Caco-2 (cell line): ENCODE data around the gene TENM3. TPM values are rescaled to one million over a fixed set of nuclear protein-coding genes. Genes with fewer than 3 reads are reported as not detected.

Experiments
- BruUV-seq: library from RNA; stranded (reverse); fragments of 400-500 nt; replicated peaks from 2 replicates; lab custom pipeline; 2021; lab: Mats Ljungman, UMichigan
- CTCF ChIA-PET: fragments of 300-600 bp; sonication (Branson Sonifier 250); formaldehyde crosslinking; loops from one replicate; lab custom pipeline; 2022; ENCODE audit warnings: antibody characterized with exemption; lab: Charles Lee
- POLR2A ChIA-PET: fragments of 300-600 bp; sonication (Branson Sonifier 250); formaldehyde crosslinking; loops from one replicate; lab custom pipeline; 2022; ENCODE audit warnings: antibody characterized with exemption; lab: Charles Lee
- DNase-seq, 2 experiments: peaks; one replicate each; pipeline versions ENCODE4 v3.0.0 to v3.0.0-alpha.2; 2020 to 2022
- H3K27me3 ChIP-seq: replicated peaks from 2 replicates; pipeline ENCODE4 v1.6.0; 2011; ENCODE audit warnings: low read length; ENCODE audit not compliant: control insufficient read depth, insufficient read depth
- H3K36me3 ChIP-seq: 2 replicates; pipeline ENCODE4 v1.5.1; 2011; ENCODE audit warnings: low read length; ENCODE audit not compliant: control insufficient read depth, insufficient read depth
- H3K4me1 ChIP-seq: fragments of 250-450 bp; sonication (Bioruptor Pico); 2 replicates; pipeline ENCODE4 v1.5.1; 2020; ENCODE audit warnings: mild to moderate bottlenecking
- H3K4me3 ChIP-seq: 2 replicates; pipeline ENCODE4 v1.5.1; 2011; ENCODE audit warnings: low read depth, mild to moderate bottlenecking, control low read depth, low read length
- H3K9me3 ChIP-seq: fragments of 250-450 bp; sonication (Bioruptor Pico); 2 replicates; pipeline ENCODE4 v1.5.1; 2020; ENCODE audit warnings: mild to moderate bottlenecking, moderate library complexity
- H3K27ac Mint-ChIP-seq: one replicate; pipeline ENCODE4 v1.8.0; 2022; ENCODE audit warnings: mixed read lengths; ENCODE audit not compliant: unreplicated experiment
- H3K27me3 Mint-ChIP-seq: one replicate; pipeline ENCODE4 v1.8.0; 2022; ENCODE audit warnings: mixed read lengths; ENCODE audit not compliant: insufficient read depth, unreplicated experiment
- H3K36me3 Mint-ChIP-seq: one replicate; pipeline ENCODE4 v1.8.0; 2022; ENCODE audit warnings: mild to moderate bottlenecking, mixed read lengths; ENCODE audit not compliant: insufficient read depth, unreplicated experiment
- H3K4me1 Mint-ChIP-seq: one replicate; pipeline ENCODE4 v1.8.0; 2022; ENCODE audit warnings: low read depth, mixed read lengths; ENCODE audit not compliant: unreplicated experiment
- H3K4me3 Mint-ChIP-seq: one replicate; pipeline ENCODE4 v1.8.0; 2022; ENCODE audit warnings: mild to moderate bottlenecking, moderate library complexity, mixed read lengths; ENCODE audit not compliant: unreplicated experiment
- H3K9me3 Mint-ChIP-seq: one replicate; pipeline ENCODE4 v1.8.0; 2022; ENCODE audit warnings: mixed read lengths; ENCODE audit not compliant: unreplicated experiment
- intact Hi-C: fragments of 100-400 bp; cut with micrococcal nuclease; formaldehyde crosslinking; loops from one replicate; pipeline ENCODE4 v1.10.0; 2022; ENCODE audit not compliant: unreplicated experiment
- total RNA-seq: library from RNA; stranded (reverse); gene quantifications from 2 replicates; pipeline ENCODE4 v1.2.3, GENCODE V29; 2022
- TF ChIP-seq, protein P1 (sequence below), 2 experiments: fragments of 200-600 bp in 1 of 2; IDR thresholded peaks; 1 replicate in 1 of 2; 2 replicates in 1 of 2; pipeline versions ENCODE4 v1.5.1 to v1.8.0; 2011 to 2022; ENCODE audit warnings: antibody characterized with exemption in 1 of 2, control low read depth in 1 of 2, inconsistent platforms in 1 of 2, low read depth in 1 of 2, low read length in 1 of 2, mild to moderate bottlenecking in 1 of 2, moderate library complexity in 1 of 2; ENCODE audit not compliant: insufficient read depth in 1 of 2, severe bottlenecking in 1 of 2, unreplicated experiment in 1 of 2

The TENM3 gene
- total RNA-seq, 1 experiment from 2014 or later, result 94.7 TPM

DNA sequence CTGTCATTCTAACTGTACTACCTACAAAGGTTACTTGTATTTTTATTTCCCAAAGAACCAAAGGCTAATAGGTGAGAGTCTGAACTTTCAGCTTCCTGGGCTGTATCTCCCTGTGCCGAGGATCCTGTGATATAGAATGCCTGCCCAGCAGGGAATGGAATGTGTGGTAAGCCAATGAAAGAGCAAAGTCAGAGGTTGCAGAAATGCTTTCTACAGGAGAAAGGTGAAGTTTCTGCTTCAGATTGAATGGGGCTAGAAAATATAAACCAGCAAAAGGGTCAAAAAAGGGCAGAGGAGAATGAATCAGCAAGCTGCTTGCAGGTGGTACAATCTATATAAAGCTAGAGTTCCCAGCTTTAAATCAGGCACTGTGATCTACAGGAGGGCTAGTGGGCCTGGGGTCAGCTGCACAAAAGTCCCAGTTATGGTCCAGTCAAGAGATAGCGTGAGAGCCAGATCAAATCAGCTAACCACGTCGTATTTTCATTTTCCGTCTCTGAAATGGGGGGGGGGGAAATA, 527.9 kb downstream of the TENM3 start:
- no peaks in the 10 kb centered on the region for H3K27me3 ChIP-seq
- H3K9me3 ChIP-seq, result no peaks in the 10 kb centered on the region
- DNase-seq, result no peak
- H3K36me3 ChIP-seq, result peaks cover 1% of the 10 kb centered on the region; the same call in 1 of the 2 replicates
- TF ChIP-seq, protein P1, sequence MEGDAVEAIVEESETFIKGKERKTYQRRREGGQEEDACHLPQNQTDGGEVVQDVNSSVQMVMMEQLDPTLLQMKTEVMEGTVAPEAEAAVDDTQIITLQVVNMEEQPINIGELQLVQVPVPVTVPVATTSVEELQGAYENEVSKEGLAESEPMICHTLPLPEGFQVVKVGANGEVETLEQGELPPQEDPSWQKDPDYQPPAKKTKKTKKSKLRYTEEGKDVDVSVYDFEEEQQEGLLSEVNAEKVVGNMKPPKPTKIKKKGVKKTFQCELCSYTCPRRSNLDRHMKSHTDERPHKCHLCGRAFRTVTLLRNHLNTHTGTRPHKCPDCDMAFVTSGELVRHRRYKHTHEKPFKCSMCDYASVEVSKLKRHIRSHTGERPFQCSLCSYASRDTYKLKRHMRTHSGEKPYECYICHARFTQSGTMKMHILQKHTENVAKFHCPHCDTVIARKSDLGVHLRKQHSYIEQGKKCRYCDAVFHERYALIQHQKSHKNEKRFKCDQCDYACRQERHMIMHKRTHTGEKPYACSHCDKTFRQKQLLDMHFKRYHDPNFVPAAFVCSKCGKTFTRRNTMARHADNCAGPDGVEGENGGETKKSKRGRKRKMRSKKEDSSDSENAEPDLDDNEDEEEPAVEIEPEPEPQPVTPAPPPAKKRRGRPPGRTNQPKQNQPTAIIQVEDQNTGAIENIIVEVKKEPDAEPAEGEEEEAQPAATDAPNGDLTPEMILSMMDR (IDR thresholded peaks at IDR 0.05; ENCODE audit: insufficient read depth in 1 of 2, low read depth in 1 of 2, low read length in 1 of 2, severe bottlenecking in 1 of 2, unreplicated experiment in 1 of 2), result no peak
- ChIA-PET CTCF (no interaction called here), POLR2A (no interaction called here)
- H3K36me3 Mint-ChIP-seq, result peaks cover 41% of the 10 kb centered on the region
- H3K4me3 ChIP-seq, result no peak overlapping the region
- no peaks in the 10 kb centered on the region for H3K9me3 Mint-ChIP-seq
- no peaks in the 10 kb centered on the region for H3K27me3 Mint-ChIP-seq
- BruUV-seq, result no TSS peak
- H3K4me1 Mint-ChIP-seq, result no peaks in the 10 kb centered on the region
- no peak overlapping the region for H3K4me3 Mint-ChIP-seq
- 0 out of 2 replicates have a peak, but pooled peaks cover 9% of the 10 kb centered on the region for H3K4me1 ChIP-seq
- intact Hi-C loops, result no loop called here
- H3K27ac Mint-ChIP-seq, result no peak overlapping the region

DNA sequence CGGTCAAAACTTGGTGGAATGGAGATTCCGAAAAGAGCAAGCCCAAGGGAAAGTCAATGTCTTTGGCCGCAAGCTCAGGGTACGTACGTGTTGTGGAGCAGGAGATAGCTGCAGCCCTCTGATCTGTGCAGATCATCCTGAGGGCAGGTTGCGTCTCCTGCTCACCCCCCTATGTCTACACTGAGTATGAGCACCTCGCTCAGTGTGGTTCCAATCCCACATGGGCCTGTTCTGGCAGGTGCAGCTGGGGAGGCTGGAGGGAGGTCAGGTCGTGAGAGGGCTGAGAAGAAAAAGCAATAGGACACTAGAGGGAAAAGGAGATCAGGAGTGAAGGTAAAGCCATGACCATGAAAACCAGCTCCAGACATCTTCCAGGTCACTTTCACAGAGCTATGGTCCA, 531.9 kb downstream of the TENM3 start:
- Mint-ChIP-seq H3K9me3 (no peaks in the 10 kb centered on the region), H3K4me1 (no peaks in the 10 kb centered on the region), H3K4me3 (no peak overlapping the region), H3K36me3 (peaks cover 35% of the 10 kb centered on the region), H3K27ac (no peak overlapping the region), H3K27me3 (no peaks in the 10 kb centered on the region)
- no peaks in the 10 kb centered on the region for H3K9me3 ChIP-seq
- TF ChIP-seq, protein P1 (IDR thresholded peaks at IDR 0.05; ENCODE audit: insufficient read depth in 1 of 2, low read depth in 1 of 2, low read length in 1 of 2, severe bottlenecking in 1 of 2, unreplicated experiment in 1 of 2), result no peak
- intact Hi-C loops, result no loop called here
- H3K36me3 ChIP-seq, result peaks cover 1% of the 10 kb centered on the region; the same call in 1 of the 2 replicates
- H3K27me3 ChIP-seq, result no peaks in the 10 kb centered on the region
- H3K4me1 ChIP-seq, result 0 out of 2 replicates have a peak, but pooled peaks cover 9% of the 10 kb centered on the region
- DNase-seq, result no peak
- no TSS peak for BruUV-seq
- ChIA-PET POLR2A (no interaction called here), CTCF (no interaction called here)
- no peak overlapping the region for H3K4me3 ChIP-seq

DNA sequence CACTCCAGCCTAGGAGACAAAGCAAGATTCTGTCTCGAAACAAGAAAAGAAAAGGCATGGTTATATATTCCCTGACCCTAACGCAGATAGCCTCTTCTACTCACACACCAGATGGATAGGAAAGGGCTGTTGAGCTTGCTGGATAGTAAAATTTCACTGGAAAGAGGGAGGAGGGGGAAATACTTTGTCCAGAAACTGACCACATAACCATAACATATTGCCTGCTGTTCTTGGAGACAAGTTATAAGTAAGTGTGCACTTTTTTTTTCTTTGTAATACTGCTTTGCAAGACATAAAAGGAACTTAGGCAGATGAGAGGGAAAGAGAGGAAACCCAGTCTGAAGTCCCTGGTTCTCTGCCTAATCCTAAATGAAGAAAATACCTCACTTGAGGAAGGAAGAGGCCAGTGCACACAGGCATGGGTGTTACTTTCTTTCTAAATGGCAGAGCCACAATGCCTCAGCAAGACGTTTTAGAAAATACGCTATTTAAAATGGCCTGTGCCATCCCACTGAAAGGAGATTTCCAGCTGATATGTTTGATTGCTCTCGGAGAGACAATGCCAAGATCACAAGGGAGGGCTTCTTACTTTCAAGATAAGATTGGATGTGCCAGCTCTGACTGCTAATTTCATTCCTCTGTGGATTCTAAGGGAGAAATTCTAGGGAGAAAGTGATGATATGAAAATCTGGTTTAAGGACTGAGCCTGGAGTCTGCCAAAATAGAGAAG, 533.3 kb downstream of the TENM3 start:
- Mint-ChIP-seq H3K27ac (no peak overlapping the region), H3K9me3 (no peaks in the 10 kb centered on the region), H3K36me3 (peaks cover 35% of the 10 kb centered on the region), H3K4me1 (no peaks in the 10 kb centered on the region), H3K4me3 (no peak overlapping the region), H3K27me3 (no peaks in the 10 kb centered on the region)
- Histone ChIP-seq H3K9me3 (no peaks in the 10 kb centered on the region), H3K4me1 (no peaks in the 10 kb centered on the region), H3K27me3 (no peaks in the 10 kb centered on the region), H3K4me3 (no peak overlapping the region), H3K36me3 (peaks cover 1% of the 10 kb centered on the region; the same call in 1 of the 2 replicates)
- no TSS peak for BruUV-seq
- intact Hi-C loops, result no loop called here
- ChIA-PET CTCF (no interaction called here), POLR2A (no interaction called here)
- DNase-seq, result no peak
- TF ChIP-seq, protein P1 (IDR thresholded peaks at IDR 0.05; ENCODE audit: insufficient read depth in 1 of 2, low read depth in 1 of 2, low read length in 1 of 2, severe bottlenecking in 1 of 2, unreplicated experiment in 1 of 2), result no peak
